ENCODE results near the gene ARHGEF7.

Gene ARHGEF7

DNA sequence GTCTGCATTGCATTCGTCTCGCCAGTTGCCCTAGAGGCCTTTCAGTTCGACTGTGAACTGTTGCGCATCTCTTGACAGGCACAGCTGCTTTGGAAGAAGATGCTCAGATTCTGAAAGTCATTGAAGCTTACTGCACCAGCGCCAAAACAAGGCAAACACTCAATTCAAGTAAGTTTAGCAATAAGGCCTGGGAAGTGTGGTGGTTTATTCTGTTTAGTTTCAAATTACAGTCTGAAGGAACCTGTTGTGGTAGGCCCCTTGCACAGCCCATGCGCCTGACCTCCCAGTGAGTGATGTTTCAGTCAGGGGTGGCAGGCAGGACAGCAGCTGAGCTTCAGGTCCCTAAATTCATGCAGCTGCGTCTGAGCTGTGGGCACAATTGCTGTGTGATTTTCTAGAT is 173.2 kb downstream of the ARHGEF7 start:
- DNase-seq (ENCODE audit: low read depth): no peak
- H3K4me3 ChIP-seq (ENCODE audit: control insufficient read depth, low read depth, low read length): no peak overlapping the region
- TF ChIP-seq CTCF (IDR thresholded peaks at IDR 0.05; ENCODE audit: control insufficient read depth, insufficient read depth, low read depth, low read length, missing control alignments): no peak

DNA sequence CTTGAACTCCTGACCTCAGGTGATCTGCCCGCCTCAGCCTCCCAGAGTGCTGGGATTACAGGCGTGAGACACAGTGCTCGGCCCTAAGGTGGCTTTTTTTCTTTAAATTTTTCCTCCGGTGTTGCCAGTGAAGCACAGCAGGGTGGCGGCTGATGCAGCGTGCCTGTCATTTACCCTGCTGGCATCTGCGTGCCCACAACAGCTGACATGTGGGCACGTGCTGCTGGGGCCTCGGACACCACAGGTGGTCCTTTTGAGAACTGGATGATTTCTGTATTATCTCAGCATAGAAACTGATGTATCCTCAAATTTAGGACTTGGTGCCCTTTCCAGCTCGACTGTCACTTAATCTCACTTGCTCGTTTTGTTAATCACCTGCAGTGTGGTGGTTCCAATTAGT is 174.1 kb downstream of the ARHGEF7 start:
- DNase-seq (ENCODE audit: low read depth): no peak
- TF ChIP-seq CTCF (IDR thresholded peaks at IDR 0.05; ENCODE audit: control insufficient read depth, insufficient read depth, low read depth, low read length, missing control alignments): no peak
- H3K4me3 ChIP-seq (ENCODE audit: control insufficient read depth, low read depth, low read length): no peak overlapping the region

DNA sequence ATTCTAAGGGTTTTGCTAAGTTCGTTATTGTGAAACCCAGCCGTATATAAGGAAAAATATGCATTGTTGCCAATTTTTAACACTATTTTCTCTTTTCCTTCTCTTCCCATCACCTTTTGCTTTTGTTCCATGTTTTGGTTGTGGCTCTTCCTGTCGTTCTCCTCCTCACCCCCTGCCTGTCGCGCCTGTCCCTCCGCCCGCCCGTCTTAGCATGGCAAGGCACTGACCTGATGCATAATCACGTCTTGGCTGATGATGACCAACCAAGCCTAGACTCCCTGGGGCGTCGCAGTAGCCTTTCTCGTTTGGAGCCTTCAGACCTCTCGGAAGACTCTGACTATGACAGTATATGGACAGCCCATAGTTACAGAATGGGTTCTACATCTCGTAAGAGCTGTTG is 176.8 kb downstream of the ARHGEF7 start:
- no peak for TF ChIP-seq CTCF (IDR thresholded peaks at IDR 0.05; ENCODE audit: control insufficient read depth, insufficient read depth, low read depth, low read length, missing control alignments)
- DNase-seq (ENCODE audit: low read depth): no peak
- H3K4me3 ChIP-seq (ENCODE audit: control insufficient read depth, low read depth, low read length): no peak overlapping the region

DNA sequence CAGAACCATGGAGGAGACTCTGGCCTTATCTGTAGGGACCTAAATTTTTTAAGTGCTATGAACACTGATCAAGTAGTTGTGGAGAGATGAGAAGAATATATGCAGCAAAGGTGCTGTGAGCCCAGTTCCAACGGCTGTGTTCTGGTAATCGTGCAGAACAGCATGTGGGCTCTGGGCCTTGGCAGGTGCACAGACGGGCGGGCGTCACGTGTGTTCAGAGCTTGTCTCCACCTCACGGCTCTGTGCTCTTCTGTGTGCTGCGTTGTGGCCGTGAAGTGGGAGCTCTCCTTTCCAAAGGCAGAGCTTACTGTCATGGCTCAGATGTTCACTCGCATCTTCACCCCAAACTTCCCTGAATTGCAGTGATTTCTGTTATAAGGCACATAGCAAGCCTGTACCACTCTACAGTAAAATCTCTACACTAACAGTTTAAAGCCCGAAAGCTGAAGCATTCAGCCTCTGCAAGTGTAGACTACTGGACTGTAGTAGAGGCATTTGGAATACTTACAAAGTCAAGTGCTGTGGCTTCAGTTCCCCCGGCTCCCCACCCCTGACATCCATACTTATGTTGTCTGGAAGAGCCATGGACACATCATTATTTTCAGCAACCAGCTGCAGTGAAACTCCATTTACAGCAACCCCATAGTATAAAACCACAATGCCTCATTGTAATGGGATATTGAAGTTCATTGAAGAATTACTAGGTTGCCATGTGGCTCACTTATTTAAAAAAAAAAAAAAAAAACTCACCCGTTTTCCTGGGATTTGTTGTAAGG is 177.8 kb downstream of the ARHGEF7 start:
- H3K4me3 ChIP-seq (ENCODE audit: control insufficient read depth, low read depth, low read length): no peak overlapping the region
- no peak for TF ChIP-seq CTCF (IDR thresholded peaks at IDR 0.05; ENCODE audit: control insufficient read depth, insufficient read depth, low read depth, low read length, missing control alignments)
- DNase-seq (ENCODE audit: low read depth): no peak

DNA sequence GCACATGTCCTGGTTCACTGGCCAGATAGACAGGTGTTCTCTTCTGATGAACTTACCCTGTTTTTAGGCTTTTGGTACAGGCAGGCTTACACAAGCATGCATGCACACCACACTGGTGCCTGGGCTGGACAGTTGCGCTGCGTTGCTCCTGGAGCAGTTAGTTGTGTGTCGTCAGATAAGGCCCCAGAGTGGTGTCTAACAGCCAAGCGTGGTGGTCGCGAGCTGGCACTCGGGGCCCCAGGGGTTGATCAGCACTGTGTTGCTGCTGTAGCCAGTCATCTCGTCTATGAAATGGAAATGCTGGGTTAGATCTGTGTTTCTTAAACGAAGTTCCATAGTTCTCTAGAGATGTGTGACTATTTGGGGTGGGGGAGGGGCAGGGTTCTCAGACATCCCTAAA is 180.8 kb downstream of the ARHGEF7 start:
- TF ChIP-seq CTCF (IDR thresholded peaks at IDR 0.05; ENCODE audit: control insufficient read depth, insufficient read depth, low read depth, low read length, missing control alignments): no peak
- no peak overlapping the region for H3K4me3 ChIP-seq (ENCODE audit: control insufficient read depth, low read depth, low read length)
- DNase-seq (ENCODE audit: low read depth): no peak

DNA sequence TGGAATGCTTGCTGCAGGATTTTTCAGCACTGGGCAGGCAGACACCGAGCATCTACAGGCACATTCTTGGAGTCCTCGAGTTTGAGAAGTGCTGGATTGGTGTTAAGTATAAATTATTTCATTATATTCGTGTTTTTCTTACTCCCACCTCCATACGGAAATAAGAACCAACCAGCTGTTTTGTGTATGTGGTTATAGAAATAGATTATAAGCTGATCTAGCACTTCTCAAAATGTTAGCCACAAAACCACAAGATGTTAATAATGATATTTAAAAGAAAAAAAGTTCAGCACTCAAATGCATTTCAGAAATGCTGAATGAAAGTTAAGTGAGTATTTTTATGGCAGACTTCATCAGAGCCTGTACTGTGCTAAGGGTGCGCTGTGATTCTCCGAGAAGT is 181.3 kb downstream of the ARHGEF7 start:
- no peak for DNase-seq (ENCODE audit: low read depth)
- no peak overlapping the region for H3K4me3 ChIP-seq (ENCODE audit: control insufficient read depth, low read depth, low read length)
- TF ChIP-seq CTCF (IDR thresholded peaks at IDR 0.05; ENCODE audit: control insufficient read depth, insufficient read depth, low read depth, low read length, missing control alignments): no peak
